CD4-positive, alpha-beta T cell (primary cell): Measurements from ENCODE around the gene ARHGAP18. TPM values are rescaled to one million over a fixed set of nuclear protein-coding genes. Genes with fewer than 3 reads are reported as not detected.

Experiments used
- ATAC-seq: fragments of 200-7000 bp; cut with Tn5 transposase; one replicate; pipeline ENCODE4 v1.10.0; 2022; ENCODE audit warnings: mild to moderate bottlenecking; ENCODE audit not compliant: poor library complexity
- CTCF ChIA-PET: fragments of 350-600 bp; sonication (Branson Sonifier 250); formaldehyde crosslinking; loops from one replicate; lab custom pipeline; 2021; ENCODE audit warnings: antibody characterized with exemption, inconsistent platforms; lab: Charles Lee
- POLR2A ChIA-PET: fragments of 350-600 bp; sonication (Branson Sonifier 250); formaldehyde crosslinking; loops from one replicate; lab custom pipeline; 2021; ENCODE audit warnings: antibody characterized with exemption, inconsistent platforms; lab: Charles Lee
- DNase-seq, 14 experiments: peaks; one replicate each; pipeline ENCODE4 v3.0.0-alpha.2; 2013 to 2020; ENCODE audit warnings: mixed read lengths in 2 of 14
- H3K27ac ChIP-seq, 2 donors: one replicate each; pipeline versions ENCODE4 v1.5.1 to v1.7.0; 2013; ENCODE audit warnings: low read length in 2 of 2, low read depth in 1 of 2, mild to moderate bottlenecking in 1 of 2
- H3K27me3 ChIP-seq, 2 experiments: 1 replicate in 1 of 2; 2 replicates in 1 of 2; pipeline versions ENCODE4 v1.6.1 to v1.7.0; 2013; ENCODE audit warnings: low read length in 2 of 2, control low read depth in 1 of 2, mild to moderate bottlenecking in 1 of 2, moderate library complexity in 1 of 2; ENCODE audit not compliant: insufficient read depth in 2 of 2, control insufficient read depth in 1 of 2
- H3K36me3 ChIP-seq: one replicate; pipeline ENCODE4 v1.6.1; 2013; ENCODE audit warnings: low read length, control low read depth; ENCODE audit not compliant: insufficient read depth
- H3K4me1 ChIP-seq: one replicate; pipeline ENCODE4 v1.6.1; 2013; ENCODE audit warnings: low read length, control low read depth; ENCODE audit not compliant: insufficient read depth
- H3K4me3 ChIP-seq: one replicate; pipeline ENCODE4 v1.5.1; 2013; ENCODE audit warnings: mild to moderate bottlenecking, low read length, moderate library complexity
- H3K9me3 ChIP-seq, 2 experiments: 1 replicate in 1 of 2; 2 replicates in 1 of 2; pipeline versions ENCODE4 v1.6.1 to v1.7.0; 2013; ENCODE audit warnings: low read length in 2 of 2, mild to moderate bottlenecking in 2 of 2, control low read depth in 1 of 2, moderate library complexity in 1 of 2; ENCODE audit not compliant: control insufficient read depth in 1 of 2, insufficient read depth in 1 of 2
- H3K27ac Mint-ChIP-seq: one replicate; pipeline ENCODE4 v1.8.0; 2020; ENCODE audit warnings: mixed read lengths
- H3K27me3 Mint-ChIP-seq: one replicate; pipeline ENCODE4 v1.8.0; 2021; ENCODE audit warnings: mixed read lengths
- H3K36me3 Mint-ChIP-seq: one replicate; pipeline ENCODE4 v1.8.0; 2021; ENCODE audit warnings: low read depth, mixed read lengths
- H3K4me1 Mint-ChIP-seq: one replicate; pipeline ENCODE4 v1.8.0; 2021; ENCODE audit warnings: low read depth, mixed read lengths
- H3K4me3 Mint-ChIP-seq: one replicate; pipeline ENCODE4 v1.8.0; 2020; ENCODE audit warnings: mild to moderate bottlenecking, mixed read lengths
- H3K9me3 Mint-ChIP-seq: one replicate; pipeline ENCODE4 v1.8.0; 2020; ENCODE audit warnings: mixed read lengths
- CTCF ChIP-seq: fragments of 200-600 bp; IDR thresholded peaks from one replicate; pipeline ENCODE4 v1.8.0; 2022; ENCODE audit warnings: antibody characterized with exemption, mild to moderate bottlenecking
- intact Hi-C, 2 experiments: fragments of 100-400 bp; cut with DNase I in 1 of 2; cut with micrococcal nuclease in 1 of 2; formaldehyde crosslinking; loops; one replicate each; pipeline versions ENCODE4 v1.15.1 to v1.9.0; 2023 to 2025; cut with DNase I, micrococcal nuclease
- total RNA-seq, 174 experiments: library from RNA in 2 of 174; stranded (reverse) in 2 of 174; gene quantifications; one replicate each; pipeline ENCODE4 v1.2.3 and lab custom pipeline; 2021 to 2026

ARHGAP18 gene
- total RNA-seq, 2 experiments from 2014 or later: 0.71 to 1.3 TPM

GRCh38 chr6:129665555-129665954 is 44.4 kb downstream of the ARHGAP18 start:
- H3K27me3 Mint-ChIP-seq: no peaks in the 10 kb centered on the region
- no peaks in the 10 kb centered on the region for H3K9me3 Mint-ChIP-seq
- Histone ChIP-seq H3K4me3 (no peak overlapping the region), H3K4me1 (no peaks in the 10 kb centered on the region), H3K9me3 (no peaks in the 10 kb centered on the region), H3K36me3 (no peaks in the 10 kb centered on the region), H3K27ac (no peak overlapping the region), H3K27me3 (no peaks in the 10 kb centered on the region)
- DNase-seq: no peak
- no peak overlapping the region for H3K27ac Mint-ChIP-seq
- H3K36me3 Mint-ChIP-seq: no peaks in the 10 kb centered on the region
- peaks cover 17% of the 10 kb centered on the region for H3K4me1 Mint-ChIP-seq
- CTCF ChIA-PET: interaction anchor here (0.5 to 0.8 kb wide), 2 partner anchors 52 to 1175 kb away, joined by 3 to 4 read pairs; no protein-coding TSS in a partner anchor
- POLR2A ChIA-PET: no interaction called here
- ATAC-seq: no peak
- no peak for TF ChIP-seq CTCF
- H3K4me3 Mint-ChIP-seq: no peak overlapping the region
- intact Hi-C loops: no loop called here

GRCh38 chr6:129663531-129663930 is 46.4 kb downstream of the ARHGAP18 start:
- Histone ChIP-seq H3K27me3 (no peaks in the 10 kb centered on the region), H3K9me3 (no peaks in the 10 kb centered on the region), H3K4me3 (no peak overlapping the region), H3K36me3 (no peaks in the 10 kb centered on the region), H3K27ac (no peak overlapping the region), H3K4me1 (no peaks in the 10 kb centered on the region)
- DNase-seq (no peak), ATAC-seq (no peak)
- Mint-ChIP-seq H3K27ac (no peak overlapping the region), H3K9me3 (no peaks in the 10 kb centered on the region), H3K27me3 (no peaks in the 10 kb centered on the region), H3K4me3 (no peak overlapping the region), H3K36me3 (no peaks in the 10 kb centered on the region), H3K4me1 (peaks cover 17% of the 10 kb centered on the region)
- TF ChIP-seq CTCF: no peak
- intact Hi-C loops: no loop called here
- ChIA-PET POLR2A (interaction anchor here (0.9 kb wide), 1 partner anchor 13 kb away, joined by 3 read pairs; no protein-coding TSS in a partner anchor), CTCF (no interaction called here)

GRCh38 chr6:129662980-129663431 is 47.0 kb downstream of the ARHGAP18 start:
- H3K36me3 Mint-ChIP-seq: no peaks in the 10 kb centered on the region
- no peak overlapping the region for H3K27ac Mint-ChIP-seq
- no peak overlapping the region for H3K27ac ChIP-seq
- no peaks in the 10 kb centered on the region for H3K9me3 ChIP-seq
- POLR2A ChIA-PET: interaction anchor here (0.9 kb wide), 1 partner anchor 12 kb away, joined by 3 read pairs; no protein-coding TSS in a partner anchor
- no peaks in the 10 kb centered on the region for H3K36me3 ChIP-seq
- TF ChIP-seq CTCF: no peak
- H3K27me3 ChIP-seq: no peaks in the 10 kb centered on the region
- H3K4me1 ChIP-seq: no peaks in the 10 kb centered on the region
- intact Hi-C loops: no loop called here
- H3K27me3 Mint-ChIP-seq: no peaks in the 10 kb centered on the region
- peaks cover 17% of the 10 kb centered on the region for H3K4me1 Mint-ChIP-seq
- no peak for DNase-seq
- CTCF ChIA-PET: no interaction called here
- no peak for ATAC-seq
- H3K9me3 Mint-ChIP-seq: no peaks in the 10 kb centered on the region
- no peak overlapping the region for H3K4me3 ChIP-seq
- no peak overlapping the region for H3K4me3 Mint-ChIP-seq
